ENCODE results near the gene RAI1. TPM values are rescaled to one million over a fixed set of nuclear protein-coding genes. Genes with fewer than 3 reads are reported as not detected.
"Not testable (repeated sequence)": the region's sequence is repeated elsewhere in the genome, so short reads cannot be mapped to it uniquely, and the experiment has no call there.

Gene RAI1
- total and polyA plus RNA-seq, 12 donors: 4.2 to 37.3 (median 26.9) TPM

GRCh38 chr17:17636272-17636885 is 44.9 kb upstream of the RAI1 start:
- no peak overlapping the region for H3K27ac ChIP-seq
- no peaks in the 10 kb centered on the region for H3K36me3 ChIP-seq (replicated peaks in 1 of 2)
- TF ChIP-seq CTCF (IDR thresholded peaks at IDR 0.05) (no peak), POLR2A (IDR thresholded peaks at IDR 0.05) (no peak)
- H3K9me3 ChIP-seq (replicated peaks in 1 of 3): no peaks in the 10 kb centered on the region
- H3K27me3 ChIP-seq: no peaks in the 10 kb centered on the region
- DNase-seq: no peak
- no peaks in the 10 kb centered on the region for H3K4me1 ChIP-seq (replicated peaks in 1 of 2)
- WGBS, 4 donors: 65 to 78% (median 69%) methylated on average over 5 of the region's 5 CpGs
- no peak overlapping the region for H3K4me3 ChIP-seq
- intact Hi-C loops (cut with DNase I): no loop called here

DNA sequence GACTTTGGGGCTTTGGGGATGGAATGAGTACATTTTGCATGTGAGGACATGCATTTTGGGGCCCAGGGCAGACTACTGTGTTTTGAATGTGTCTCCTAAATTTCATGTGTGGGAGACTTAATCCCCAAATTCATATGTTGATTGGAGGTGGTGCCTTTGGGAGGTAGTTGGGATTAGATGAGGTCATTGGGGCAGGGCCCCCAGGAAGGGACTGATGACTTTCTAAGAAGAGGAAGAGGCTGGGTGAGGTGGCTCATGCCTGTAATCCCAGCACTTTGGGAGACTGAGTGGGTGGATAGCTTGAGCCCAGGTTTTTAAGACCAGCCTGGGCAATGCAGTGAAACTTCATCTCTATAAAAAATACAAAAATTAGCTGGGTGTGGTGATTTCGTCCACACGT is 42.8 kb upstream of the RAI1 start:
- H3K27ac ChIP-seq: no peak overlapping the region
- intact Hi-C loops (cut with DNase I): no loop called here
- H3K27me3 ChIP-seq: no peaks in the 10 kb centered on the region
- WGBS, 4 donors: 64 to 100% (median 76%) methylated on average over 2 of the region's 2 CpGs
- no peaks in the 10 kb centered on the region for H3K4me1 ChIP-seq (replicated peaks in 1 of 2)
- no peak overlapping the region for H3K4me3 ChIP-seq
- no peak for TF ChIP-seq POLR2A (IDR thresholded peaks at IDR 0.05)
- no peak for TF ChIP-seq CTCF (IDR thresholded peaks at IDR 0.05)
- H3K36me3 ChIP-seq (replicated peaks in 1 of 2): no peaks in the 10 kb centered on the region
- H3K9me3 ChIP-seq (replicated peaks in 1 of 3): no peaks in the 10 kb centered on the region
- no peak for DNase-seq

GRCh38 chr17:17639661-17640270 is 41.5 kb upstream of the RAI1 start:
- H3K27me3 ChIP-seq; H3K36me3 ChIP-seq (replicated peaks in 1 of 2); H3K27ac ChIP-seq; H3K4me1 ChIP-seq (replicated peaks in 1 of 2); H3K9me3 ChIP-seq (replicated peaks in 1 of 3); H3K4me3 ChIP-seq: not testable (repeated sequence)
- intact Hi-C loops (cut with DNase I): loop anchor here (2.0 to 5.0 kb wide), 2 partner anchors 143 to 287 kb away; partner anchors contain the start of gene RASD1 (in 1 of the 2)
- DNase-seq: peak in 1 of 7 donors; percentile 26
- WGBS, 4 donors: 54 to 75% (median 68%) methylated on average over 9 of the region's 9 CpGs

DNA sequence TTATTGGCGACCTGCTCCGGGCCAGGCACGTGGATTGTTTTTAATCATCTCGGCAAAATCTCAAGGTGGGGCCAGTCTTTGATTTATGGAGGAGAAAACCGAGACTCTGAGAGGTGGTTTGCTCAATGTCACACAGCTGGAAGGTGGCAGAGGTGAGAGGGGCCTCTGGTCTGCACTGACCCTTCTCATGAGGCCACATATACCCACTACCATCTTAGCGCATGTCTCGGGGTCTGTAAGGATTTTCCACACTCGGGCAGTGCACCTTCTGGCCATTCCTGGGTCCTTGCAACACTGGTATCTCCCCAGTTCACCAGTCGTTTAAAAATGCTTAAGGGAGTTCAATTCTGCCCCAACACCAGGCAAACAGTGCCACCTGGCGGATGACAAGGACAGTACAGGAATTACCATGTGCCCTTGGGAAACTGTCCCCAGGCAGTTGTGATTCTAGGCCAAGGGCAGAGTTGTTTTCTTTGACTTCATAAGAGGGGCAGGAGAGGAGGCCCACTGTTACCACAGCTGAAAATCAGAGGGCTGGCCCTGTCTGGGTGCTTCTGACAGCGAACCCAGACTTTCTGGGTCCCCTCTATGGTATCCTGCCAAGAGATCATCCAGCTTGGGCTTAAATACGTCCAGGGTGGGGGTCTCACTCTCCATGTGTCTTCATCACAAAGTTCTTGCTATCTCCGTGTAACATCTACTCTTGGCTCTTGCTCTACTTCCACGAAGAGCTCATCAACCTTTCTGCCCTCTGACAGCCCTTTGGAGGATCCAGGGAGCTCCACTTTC is 39.4 kb upstream of the RAI1 start:
- WGBS, 4 donors: 20 to 31% (median 25%) methylated on average over 12 to 14 of the region's 14 CpGs
- DNase-seq: peak; percentile 70 to 90 (median 76)
- H3K27ac ChIP-seq: no peak overlapping the region
- H3K9me3 ChIP-seq (replicated peaks in 1 of 3): no peaks in the 10 kb centered on the region
- no peak overlapping the region for H3K4me3 ChIP-seq
- H3K4me1 ChIP-seq (replicated peaks in 1 of 2): no peaks in the 10 kb centered on the region
- intact Hi-C loops (cut with DNase I): loop anchor here (2.0 to 5.0 kb wide), 3 partner anchors 145 to 290 kb away; partner anchors contain the start of gene RASD1 (in 1 of the 2)
- no peaks in the 10 kb centered on the region for H3K27me3 ChIP-seq
- H3K36me3 ChIP-seq (replicated peaks in 1 of 2): no peaks in the 10 kb centered on the region
- TF ChIP-seq CTCF (IDR thresholded peaks at IDR 0.05) (peak; percentile 90 to 97 (median 94)), POLR2A (IDR thresholded peaks at IDR 0.05) (no peak)

- 62 to 86% (median 79%) methylated on average over 4 of the region's 4 CpGs for WGBS, 4 donors
- intact Hi-C loops (cut with DNase I): not testable (repeated sequence)
Measured at GRCh38 chr17:17645148-17645547, 36.1 kb upstream of the RAI1 start.

More at GRCh38 chr17:17645148-17645547, 36.1 kb upstream of the RAI1 start:
- not testable (repeated sequence) for DNase-seq; H3K4me1 ChIP-seq (replicated peaks in 1 of 2); H3K36me3 ChIP-seq (replicated peaks in 1 of 2); H3K27ac ChIP-seq; H3K27me3 ChIP-seq; H3K9me3 ChIP-seq (replicated peaks in 1 of 3); H3K4me3 ChIP-seq

Data from adrenal gland (tissue), 12 donors.